Natural killer cell (primary cell): Measurements from ENCODE around the gene ZIC1. TPM values are rescaled to one million over a fixed set of nuclear protein-coding genes. Genes with fewer than 3 reads are reported as not detected.

Source experiments
- ATAC-seq, 3 donors: fragments of 150-1000 bp in 2 of 3; fragments of 200-7000 bp in 1 of 3; cut with Tn5 transposase; 1 replicate in 1 of 3; 2 replicates in 2 of 3; pipeline ENCODE4 v1.10.0; 2021; ENCODE audit warnings: mild to moderate bottlenecking in 2 of 3, moderate library complexity in 2 of 3
- DNase-seq, 2 donors: peaks; one replicate each; pipeline versions ENCODE4 v3.0.0 to v3.0.0-alpha.2; 2013 to 2021; ENCODE audit warnings: mixed read lengths in 1 of 2
- H3K27ac ChIP-seq: one replicate; pipeline ENCODE4 v1.5.1; 2013; ENCODE audit warnings: mild to moderate bottlenecking, low read length
- H3K27me3 ChIP-seq: one replicate; pipeline ENCODE4 v1.6.1; 2013; ENCODE audit warnings: low read length; ENCODE audit not compliant: control insufficient read depth, insufficient read depth
- H3K36me3 ChIP-seq: one replicate; pipeline ENCODE4 v1.6.1; 2013; ENCODE audit warnings: low read length; ENCODE audit not compliant: control insufficient read depth, insufficient read depth
- H3K4me1 ChIP-seq: one replicate; pipeline ENCODE4 v1.6.1; 2013; ENCODE audit warnings: low read length; ENCODE audit not compliant: control insufficient read depth, insufficient read depth
- H3K4me3 ChIP-seq: one replicate; pipeline ENCODE4 v1.5.1; 2013; ENCODE audit warnings: low read length
- H3K9me3 ChIP-seq: one replicate; pipeline ENCODE4 v1.6.1; 2013; ENCODE audit warnings: low read length; ENCODE audit not compliant: control insufficient read depth, insufficient read depth
- H3K27ac Mint-ChIP-seq, 2 donors: one replicate each; pipeline ENCODE4 v1.8.0; 2022; ENCODE audit warnings: mild to moderate bottlenecking in 2 of 2, mixed read lengths in 2 of 2, moderate library complexity in 1 of 2
- H3K27me3 Mint-ChIP-seq, 2 donors: one replicate each; pipeline ENCODE4 v1.8.0; 2022; ENCODE audit warnings: low read depth in 2 of 2, mixed read lengths in 2 of 2
- H3K36me3 Mint-ChIP-seq: one replicate; pipeline ENCODE4 v1.8.0; 2022; ENCODE audit warnings: mixed read lengths
- H3K4me1 Mint-ChIP-seq, 2 donors: one replicate each; pipeline ENCODE4 v1.8.0; 2022; ENCODE audit warnings: mixed read lengths in 2 of 2
- H3K4me3 Mint-ChIP-seq: one replicate; pipeline ENCODE4 v1.8.0; 2022; ENCODE audit warnings: mild to moderate bottlenecking, moderate library complexity, mixed read lengths
- H3K9me3 Mint-ChIP-seq, 2 donors: one replicate each; pipeline ENCODE4 v1.8.0; 2022; ENCODE audit warnings: mixed read lengths in 2 of 2
- WGBS: methylation state at CpG from one replicate; pipeline ENCODE4 v1.1.7; 2013; ENCODE audit warnings: missing lambda C conversion rate; ENCODE audit not compliant: insufficient coverage; 5-methylcytosine and 5-hydroxymethylcytosine counted together
- intact Hi-C: fragments of 100-400 bp; cut with micrococcal nuclease; formaldehyde crosslinking; loops from one replicate; pipeline ENCODE4 v1.14.2; 2022
- total RNA-seq, 4 donors: library from RNA; stranded (reverse); fragments of 120-200 nt in 1 of 4; gene quantifications; one replicate each; pipeline versions ENCODE4 v1.2.3 to v1.2.4, GENCODE V29; 2013 to 2022
- TF ChIP-seq, protein P1 (sequence below): fragments of 200-600 bp; IDR thresholded peaks from one replicate; pipeline ENCODE4 v1.8.0; 2022; ENCODE audit warnings: antibody characterized with exemption

Gene ZIC1
- total RNA-seq, 3 donors from 2014 or later (not counting 1 experiment from before 2014, with no cell fraction given), result not detected

- ATAC-seq (no peak), DNase-seq (no peak)
- Mint-ChIP-seq H3K4me3 (no peak overlapping the region), H3K9me3 (peaks cover 5 to 9% of the 10 kb centered on the region in 2 donors), H3K27ac (no peak overlapping the region), H3K4me1 (no peaks in the 10 kb centered on the region), H3K27me3 (no peaks in the 10 kb centered on the region), H3K36me3 (no peaks in the 10 kb centered on the region)
- Histone ChIP-seq H3K27ac (no peak overlapping the region), H3K9me3 (no peaks in the 10 kb centered on the region), H3K4me3 (no peak overlapping the region), H3K27me3 (no peaks in the 10 kb centered on the region), H3K36me3 (no peaks in the 10 kb centered on the region), H3K4me1 (no peaks in the 10 kb centered on the region)
- TF ChIP-seq, protein P1, sequence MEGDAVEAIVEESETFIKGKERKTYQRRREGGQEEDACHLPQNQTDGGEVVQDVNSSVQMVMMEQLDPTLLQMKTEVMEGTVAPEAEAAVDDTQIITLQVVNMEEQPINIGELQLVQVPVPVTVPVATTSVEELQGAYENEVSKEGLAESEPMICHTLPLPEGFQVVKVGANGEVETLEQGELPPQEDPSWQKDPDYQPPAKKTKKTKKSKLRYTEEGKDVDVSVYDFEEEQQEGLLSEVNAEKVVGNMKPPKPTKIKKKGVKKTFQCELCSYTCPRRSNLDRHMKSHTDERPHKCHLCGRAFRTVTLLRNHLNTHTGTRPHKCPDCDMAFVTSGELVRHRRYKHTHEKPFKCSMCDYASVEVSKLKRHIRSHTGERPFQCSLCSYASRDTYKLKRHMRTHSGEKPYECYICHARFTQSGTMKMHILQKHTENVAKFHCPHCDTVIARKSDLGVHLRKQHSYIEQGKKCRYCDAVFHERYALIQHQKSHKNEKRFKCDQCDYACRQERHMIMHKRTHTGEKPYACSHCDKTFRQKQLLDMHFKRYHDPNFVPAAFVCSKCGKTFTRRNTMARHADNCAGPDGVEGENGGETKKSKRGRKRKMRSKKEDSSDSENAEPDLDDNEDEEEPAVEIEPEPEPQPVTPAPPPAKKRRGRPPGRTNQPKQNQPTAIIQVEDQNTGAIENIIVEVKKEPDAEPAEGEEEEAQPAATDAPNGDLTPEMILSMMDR, result no peak
- WGBS, result 71% methylated on average over 1 of the region's 1 CpG
- intact Hi-C loops, result no loop called here
Measured at GRCh38 chr3:147462856-147463255, 53.7 kb downstream of the ZIC1 start.

Other genes starting within 250 kb of the ZIC1 start
- gene ZIC4, start 2.8 kb upstream of the ZIC1 start, total RNA-seq, result not detected